ENCODE results near the gene PALM2AKAP2.

DNA sequence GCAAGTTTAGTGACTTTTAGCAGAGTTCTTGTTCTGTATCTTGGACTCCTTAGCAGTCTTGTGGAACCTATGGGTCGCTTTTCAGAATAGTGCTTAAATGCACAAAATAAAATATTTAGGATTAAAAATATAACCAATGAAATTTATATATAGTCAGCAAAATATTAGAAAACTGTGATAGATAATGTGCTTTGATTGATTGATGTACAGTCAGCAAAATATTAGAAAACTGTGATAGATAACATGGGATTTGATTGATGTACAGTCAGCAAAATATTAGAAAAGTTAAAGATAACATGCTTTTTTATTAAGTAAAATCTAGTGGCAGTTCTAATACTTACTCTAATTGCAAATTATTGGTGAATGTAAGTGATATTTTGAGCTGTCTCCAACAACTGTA lies 16.1 kb downstream of the PALM2AKAP2 start:
- no peak for TF ChIP-seq HDGF (IDR thresholded peaks at IDR 0.05; ENCODE audit: borderline replicate concordance)
- TF ChIP-seq SP1 (IDR thresholded peaks at IDR 0.05), result no peak
- TF ChIP-seq NFRKB (IDR thresholded peaks at IDR 0.05), result no peak
- TF ChIP-seq FOXM1 (IDR thresholded peaks at IDR 0.05; ENCODE audit: borderline replicate concordance), result no peak
- no peak for TF ChIP-seq BHLHE40 (IDR thresholded peaks at IDR 0.05; ENCODE audit: borderline replicate concordance)
- no peak for TF ChIP-seq ZNF384 (IDR thresholded peaks at IDR 0.05)
